Epithelial cell of esophagus (primary cell): ENCODE data around the gene HSCB.
"Not testable (repeated sequence)": the region's sequence is repeated elsewhere in the genome, so short reads cannot be mapped to it uniquely, and the experiment has no call there.

Source experiments
- DNase-seq: peaks from one replicate; pipeline ENCODE4 v3.0.0; 2010; ENCODE audit warnings: low read depth
- H3K4me3 ChIP-seq: 2 replicates; pipeline ENCODE4 v1.5.1; 2011; ENCODE audit warnings: mild to moderate bottlenecking, low read length, control low read depth
- TF ChIP-seq, protein P1 (sequence below): IDR thresholded peaks from 2 replicates; pipeline ENCODE4 v1.5.1; 2011; ENCODE audit warnings: low read depth, mild to moderate bottlenecking, low read length, control low read depth, inconsistent platforms; ENCODE audit not compliant: insufficient read depth; ENCODE audit errors: missing control alignments

The HSCB gene, protein sequence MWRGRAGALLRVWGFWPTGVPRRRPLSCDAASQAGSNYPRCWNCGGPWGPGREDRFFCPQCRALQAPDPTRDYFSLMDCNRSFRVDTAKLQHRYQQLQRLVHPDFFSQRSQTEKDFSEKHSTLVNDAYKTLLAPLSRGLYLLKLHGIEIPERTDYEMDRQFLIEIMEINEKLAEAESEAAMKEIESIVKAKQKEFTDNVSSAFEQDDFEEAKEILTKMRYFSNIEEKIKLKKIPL

DNA sequence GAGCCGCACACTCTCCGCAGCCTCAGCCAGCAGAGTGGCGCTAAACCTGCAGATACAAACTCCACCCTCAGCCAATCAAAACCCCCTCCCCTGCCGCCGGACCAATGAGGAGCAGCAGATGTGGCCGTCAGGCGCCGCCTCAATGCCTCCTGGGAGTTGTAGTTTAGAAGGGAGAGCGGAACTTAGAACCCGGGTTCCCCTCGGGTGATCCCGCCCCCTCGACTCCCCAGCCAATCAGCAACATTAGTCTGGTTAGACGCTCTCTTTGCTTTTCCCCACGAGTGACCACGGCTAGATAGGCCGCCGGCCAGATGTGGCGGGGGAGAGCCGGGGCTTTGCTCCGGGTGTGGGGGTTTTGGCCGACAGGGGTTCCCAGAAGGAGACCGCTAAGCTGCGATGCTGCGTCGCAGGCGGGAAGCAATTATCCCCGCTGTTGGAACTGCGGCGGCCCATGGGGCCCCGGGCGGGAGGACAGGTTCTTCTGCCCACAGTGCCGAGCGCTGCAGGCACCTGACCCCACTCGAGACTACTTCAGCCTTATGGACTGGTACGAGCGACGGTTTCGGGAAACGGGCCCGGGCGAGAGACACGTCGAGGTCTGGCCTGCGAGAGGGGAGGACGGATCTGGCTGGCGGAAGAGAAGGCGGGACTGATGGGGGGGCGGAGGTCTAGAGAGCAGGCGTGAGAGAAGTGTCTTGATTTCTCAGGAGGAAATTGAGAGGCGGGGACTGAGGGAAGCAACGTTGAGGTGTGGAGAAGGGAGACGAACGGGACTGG, at the start of gene HSCB, which contains the start of gene CHEK2:
Gene HSCB (plus strand): TSS at position 255 of the 777 bp plus-strand sequence. CDS start 57 bp downstream, at position 312.
Gene CHEK2 (minus strand): TSS at position 36 of the 777 bp plus-strand sequence. CDS start 7,099 bp downstream, outside the sequence.
- TF ChIP-seq, protein P1, sequence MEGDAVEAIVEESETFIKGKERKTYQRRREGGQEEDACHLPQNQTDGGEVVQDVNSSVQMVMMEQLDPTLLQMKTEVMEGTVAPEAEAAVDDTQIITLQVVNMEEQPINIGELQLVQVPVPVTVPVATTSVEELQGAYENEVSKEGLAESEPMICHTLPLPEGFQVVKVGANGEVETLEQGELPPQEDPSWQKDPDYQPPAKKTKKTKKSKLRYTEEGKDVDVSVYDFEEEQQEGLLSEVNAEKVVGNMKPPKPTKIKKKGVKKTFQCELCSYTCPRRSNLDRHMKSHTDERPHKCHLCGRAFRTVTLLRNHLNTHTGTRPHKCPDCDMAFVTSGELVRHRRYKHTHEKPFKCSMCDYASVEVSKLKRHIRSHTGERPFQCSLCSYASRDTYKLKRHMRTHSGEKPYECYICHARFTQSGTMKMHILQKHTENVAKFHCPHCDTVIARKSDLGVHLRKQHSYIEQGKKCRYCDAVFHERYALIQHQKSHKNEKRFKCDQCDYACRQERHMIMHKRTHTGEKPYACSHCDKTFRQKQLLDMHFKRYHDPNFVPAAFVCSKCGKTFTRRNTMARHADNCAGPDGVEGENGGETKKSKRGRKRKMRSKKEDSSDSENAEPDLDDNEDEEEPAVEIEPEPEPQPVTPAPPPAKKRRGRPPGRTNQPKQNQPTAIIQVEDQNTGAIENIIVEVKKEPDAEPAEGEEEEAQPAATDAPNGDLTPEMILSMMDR, result no peak
- peak within 1 kb of the TSS; percentile 83 for H3K4me3 ChIP-seq
- peak; percentile 99 for DNase-seq

DNA sequence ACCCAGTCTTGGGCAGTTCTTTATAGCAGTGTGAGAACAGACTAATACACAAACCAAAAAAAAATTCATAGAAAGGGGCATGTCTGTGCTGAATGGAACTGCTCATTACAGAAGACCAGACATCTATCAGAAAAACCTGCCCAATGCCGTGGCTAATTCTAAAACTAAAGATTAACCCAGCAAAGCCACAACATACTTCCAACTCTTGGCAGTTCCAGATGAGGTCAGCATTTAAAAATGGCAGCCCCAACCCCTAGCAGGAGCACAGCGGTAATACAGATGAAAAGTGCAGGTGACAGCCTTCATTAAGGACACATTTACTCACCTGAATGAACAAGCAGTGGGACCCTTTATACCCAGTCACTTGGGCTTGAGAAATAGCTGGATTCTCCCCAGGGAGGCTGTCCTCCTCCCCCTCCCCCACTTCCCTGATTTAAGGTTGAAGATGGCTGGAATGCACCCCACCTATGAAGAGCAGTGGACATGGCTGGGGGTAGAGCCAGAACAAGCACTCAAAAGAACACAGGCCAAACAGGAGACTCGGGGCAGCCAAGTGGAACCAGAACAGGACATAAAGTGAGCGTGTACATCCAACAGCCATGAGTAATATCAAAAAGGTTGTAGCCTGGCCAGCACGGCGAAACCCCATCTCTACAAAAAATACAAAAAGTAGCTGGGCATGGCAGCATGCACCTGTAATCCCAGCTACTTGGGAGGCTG, 48.6 kb upstream of the HSCB start:
- H3K4me3 ChIP-seq, DNase-seq: not testable (repeated sequence)

DNA sequence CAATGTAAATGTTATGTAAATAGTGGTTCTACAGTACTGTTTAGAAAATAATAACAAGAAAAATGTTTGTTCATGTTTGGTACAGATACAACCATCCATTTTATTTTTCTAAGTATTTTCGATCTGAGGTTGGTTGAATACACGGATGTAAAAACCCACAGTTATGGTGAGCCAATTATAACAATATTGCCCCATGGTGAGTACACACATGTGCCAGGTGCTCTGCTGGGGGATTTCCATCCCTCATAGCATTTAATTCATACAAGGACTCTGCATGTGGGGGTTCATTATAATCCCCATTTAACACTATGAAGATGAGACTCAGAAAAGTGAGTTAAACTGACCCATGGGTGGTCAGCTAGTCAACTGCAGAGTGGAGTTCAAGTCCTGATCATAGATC, 38.9 kb upstream of the HSCB start:
- DNase-seq, result no peak
- H3K4me3 ChIP-seq, result no peak overlapping the region
- TF ChIP-seq, protein P1, result no peak

DNA sequence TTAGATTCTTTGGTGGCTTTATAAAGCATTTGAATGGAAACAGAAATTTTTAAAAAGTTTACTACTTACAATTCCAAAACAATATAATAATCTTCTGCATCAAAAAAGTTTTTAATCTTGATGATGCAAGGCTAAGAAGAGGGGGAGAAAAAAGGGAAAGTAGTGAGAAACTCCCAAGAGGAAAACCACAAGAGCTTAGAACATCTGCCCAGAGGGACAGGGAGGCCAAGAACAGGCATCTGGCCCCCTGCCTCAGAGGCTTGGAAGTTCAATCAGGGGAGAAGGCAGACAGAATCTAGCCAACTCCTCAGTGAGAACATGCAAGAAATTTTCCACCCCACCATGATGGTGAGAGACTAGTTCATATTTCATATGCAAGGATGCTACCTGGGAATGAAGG, 38.4 kb upstream of the HSCB start:
- H3K4me3 ChIP-seq, result no peak overlapping the region
- no peak for DNase-seq
- TF ChIP-seq, protein P1, result no peak

DNA sequence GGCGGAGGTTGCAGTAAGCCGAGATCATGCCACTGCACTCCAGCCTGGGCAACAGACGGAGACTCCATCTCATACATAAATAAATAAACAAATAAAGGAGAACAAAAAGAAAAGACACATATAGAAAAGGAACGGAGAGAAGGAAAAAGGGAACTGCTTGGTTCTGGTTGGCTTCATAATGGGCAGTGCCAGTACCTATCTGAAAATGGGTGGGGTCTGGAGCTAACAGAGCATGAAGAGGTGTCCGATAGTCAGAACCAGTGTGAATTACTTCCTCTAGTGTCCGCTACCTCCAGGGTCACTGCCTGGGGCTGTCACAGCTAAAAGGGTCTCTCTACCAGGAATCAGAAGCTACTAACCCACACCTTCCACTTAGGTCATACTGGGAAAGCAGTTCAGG, 35.0 kb upstream of the HSCB start:
- H3K4me3 ChIP-seq, result no peak overlapping the region
- DNase-seq, result no peak
- TF ChIP-seq, protein P1, result no peak

DNA sequence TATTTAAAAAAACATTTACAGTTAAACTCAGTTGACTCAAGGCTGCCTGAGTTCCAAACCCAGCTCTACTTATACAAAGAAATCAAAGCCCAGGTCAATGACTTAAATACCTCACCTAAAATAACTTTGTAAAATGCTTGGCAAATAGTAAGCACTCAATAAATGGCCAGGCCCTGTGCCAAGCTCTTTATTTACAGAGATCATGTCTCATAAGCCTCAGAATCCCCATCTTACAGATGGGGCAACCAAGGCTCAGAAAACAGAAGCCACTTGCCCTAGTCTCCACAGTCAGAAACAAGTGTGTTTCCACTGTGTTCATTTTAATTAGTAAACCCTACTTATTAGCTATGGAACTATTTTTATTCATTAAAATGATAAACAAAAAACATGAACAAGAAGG, 31.7 kb upstream of the HSCB start:
- TF ChIP-seq, protein P1, result no peak
- peak; percentile 6 for DNase-seq
- H3K4me3 ChIP-seq, result no peak overlapping the region

DNA sequence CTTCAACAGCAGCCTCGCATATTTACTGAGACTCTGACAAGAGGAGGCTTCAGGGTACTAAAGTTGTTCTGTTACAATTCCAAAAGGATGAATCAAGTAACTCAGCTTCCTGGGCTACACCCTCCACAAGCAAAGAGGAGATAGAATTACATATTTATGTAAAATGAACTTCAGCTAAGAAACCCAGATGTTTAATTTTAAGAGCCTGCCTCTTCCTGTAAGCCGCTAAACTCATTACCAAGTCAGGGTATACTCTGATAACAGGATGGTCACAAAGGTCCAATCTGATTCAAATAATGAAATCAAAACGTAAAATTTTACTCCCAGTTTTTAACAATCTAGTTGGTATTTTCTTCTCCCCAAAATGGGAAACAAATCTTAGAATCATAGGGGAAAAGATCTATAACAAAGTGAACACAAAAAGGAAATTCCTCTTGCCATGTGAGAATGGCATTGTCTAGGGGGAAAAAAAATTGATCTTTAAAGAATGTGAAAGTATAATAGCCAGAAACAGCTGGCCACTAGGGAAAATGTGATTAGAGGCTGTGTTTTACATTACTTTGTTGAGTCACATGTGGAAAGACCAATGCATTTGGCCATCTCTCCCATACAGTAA, 31.2 kb upstream of the HSCB start:
- peak; percentile 78 for DNase-seq
- TF ChIP-seq, protein P1, result no peak
- H3K4me3 ChIP-seq, result no peak overlapping the region
